KOPT-K1 (cell line): ENCODE measurements around the gene FAM219A.

Source experiments
- H3K27ac ChIP-seq: fragments of 200-600 bp; sonication (generic); 2 replicates; pipeline ENCODE4 v1.5.1; 2016; ENCODE audit warnings: antibody characterized with exemption, mild to moderate bottlenecking, low read depth, low read length; ENCODE audit not compliant: poor library complexity, severe bottlenecking
- H3K36me3 ChIP-seq: fragments of 200-600 bp; sonication (generic); 2 replicates; pipeline ENCODE4 v1.5.1; 2017; ENCODE audit warnings: antibody characterized with exemption, mild to moderate bottlenecking, low read length, moderate library complexity; ENCODE audit not compliant: insufficient read depth
- H3K9me3 ChIP-seq: fragments of 200-600 bp; sonication (generic); 2 replicates; pipeline ENCODE4 v1.5.1; 2017; ENCODE audit warnings: antibody characterized with exemption, low read length, mild to moderate bottlenecking; ENCODE audit not compliant: insufficient read depth, poor library complexity, severe bottlenecking

The FAM219A gene

GRCh38 chr9:34408173-34408572, 50.2 kb downstream of the FAM219A start:
- H3K9me3 ChIP-seq, result no peaks in the 10 kb centered on the region
- H3K36me3 ChIP-seq, result no peaks in the 10 kb centered on the region
- H3K27ac ChIP-seq, result no peak overlapping the region

DNA sequence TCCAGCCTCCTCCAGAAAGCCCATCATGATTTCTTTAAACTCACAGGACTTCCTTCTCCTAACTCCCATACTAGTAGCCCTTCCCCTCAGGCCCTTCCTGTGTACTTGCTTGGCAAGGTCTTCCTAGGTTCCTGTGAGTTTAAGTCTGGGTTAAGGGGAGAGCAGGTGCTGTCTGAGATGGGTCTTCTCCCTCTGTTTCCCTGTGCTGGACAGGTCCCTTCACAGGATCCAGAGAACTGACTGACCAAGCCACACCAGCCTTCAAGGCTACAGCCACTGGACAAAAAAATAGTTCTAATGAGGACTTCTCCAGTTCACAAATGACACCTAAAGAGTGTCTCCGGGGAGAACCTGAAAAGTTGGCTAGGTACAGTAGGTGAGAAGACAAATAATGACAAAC, 52.2 kb downstream of the FAM219A start:
- no peaks in the 10 kb centered on the region for H3K9me3 ChIP-seq
- H3K27ac ChIP-seq, result no peak overlapping the region

DNA sequence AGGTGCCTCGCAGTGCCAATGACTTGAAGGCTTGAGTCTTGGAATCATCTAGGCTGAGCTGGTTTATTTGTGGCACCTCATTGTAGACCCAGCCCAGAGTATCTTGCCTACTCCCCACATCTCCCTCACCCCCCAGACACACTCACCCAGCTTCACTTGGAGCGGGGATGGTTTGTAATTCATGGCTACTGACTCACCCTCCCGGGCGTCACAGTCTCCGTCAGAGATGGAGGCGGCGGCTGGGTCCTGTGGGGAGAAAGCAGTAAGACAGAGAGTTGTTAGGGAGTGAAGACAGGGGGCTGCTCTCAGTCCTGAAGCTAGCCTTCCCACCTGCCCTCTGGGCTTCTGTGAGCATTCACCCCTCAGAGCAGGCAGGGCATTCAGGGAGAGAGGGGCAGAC, 52.7 kb downstream of the FAM219A start:
- Histone ChIP-seq H3K36me3 (no peaks in the 10 kb centered on the region), H3K27ac (no peak overlapping the region), H3K9me3 (no peaks in the 10 kb centered on the region)

More for the DNA sequence above, 52.2 kb downstream of the FAM219A start:
- H3K36me3 ChIP-seq, result no peaks in the 10 kb centered on the region

- no peaks in the 10 kb centered on the region for H3K36me3 ChIP-seq
- no peak overlapping the region for H3K27ac ChIP-seq
- no peaks in the 10 kb centered on the region for H3K9me3 ChIP-seq
Observed at GRCh38 chr9:34403554-34404380, 54.6 kb downstream of the FAM219A start.

DNA sequence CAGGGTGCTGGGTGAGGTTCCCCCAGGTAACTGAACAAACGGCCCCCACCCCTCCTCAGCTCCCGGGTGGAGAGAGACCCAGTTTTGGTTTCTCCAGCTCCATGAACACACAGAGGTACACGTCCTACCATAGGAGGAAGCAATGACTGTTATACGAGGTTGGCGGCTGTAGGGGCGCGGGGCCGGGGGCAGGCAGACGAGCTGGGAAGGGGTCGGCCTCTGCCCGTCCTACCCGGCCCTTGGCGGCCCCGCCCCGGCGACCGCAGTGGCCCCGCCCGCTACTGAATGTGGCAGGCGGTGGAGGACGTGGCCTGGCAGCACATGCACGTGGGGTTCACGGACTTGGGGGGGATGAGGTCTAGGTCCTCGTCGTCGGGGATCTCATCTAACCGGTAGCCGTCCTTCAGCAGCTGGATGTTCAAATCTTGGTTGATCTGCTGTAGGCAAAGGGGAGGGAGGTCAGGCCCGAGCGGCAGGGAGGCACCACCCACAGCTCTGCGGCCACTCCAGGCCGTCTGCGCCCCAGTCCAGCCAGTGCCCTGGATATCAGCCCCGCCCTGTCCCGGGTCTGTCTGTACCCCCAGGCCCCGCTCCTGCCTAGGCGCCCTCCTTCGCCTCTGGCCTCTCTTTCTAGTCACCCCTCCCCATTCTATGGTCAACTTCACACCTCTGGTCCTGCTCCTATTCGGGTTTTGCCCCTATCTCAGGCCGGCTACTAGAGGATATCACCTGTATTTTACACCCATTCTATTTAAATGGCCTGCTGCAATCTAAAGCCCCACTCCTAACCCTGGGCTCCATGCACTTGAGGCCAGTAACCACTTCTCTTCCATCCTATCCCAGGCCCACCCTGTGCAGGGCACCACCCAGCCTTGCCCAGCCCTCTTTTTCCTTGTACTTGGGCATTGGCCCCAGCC, 57.4 kb downstream of the FAM219A start:
- Histone ChIP-seq H3K36me3 (no peaks in the 10 kb centered on the region), H3K9me3 (no peaks in the 10 kb centered on the region), H3K27ac (no peak overlapping the region)

GRCh38 chr9:34400275-34400674, 58.1 kb downstream of the FAM219A start:
- Histone ChIP-seq H3K9me3 (no peaks in the 10 kb centered on the region), H3K36me3 (no peaks in the 10 kb centered on the region), H3K27ac (no peak overlapping the region)

DNA sequence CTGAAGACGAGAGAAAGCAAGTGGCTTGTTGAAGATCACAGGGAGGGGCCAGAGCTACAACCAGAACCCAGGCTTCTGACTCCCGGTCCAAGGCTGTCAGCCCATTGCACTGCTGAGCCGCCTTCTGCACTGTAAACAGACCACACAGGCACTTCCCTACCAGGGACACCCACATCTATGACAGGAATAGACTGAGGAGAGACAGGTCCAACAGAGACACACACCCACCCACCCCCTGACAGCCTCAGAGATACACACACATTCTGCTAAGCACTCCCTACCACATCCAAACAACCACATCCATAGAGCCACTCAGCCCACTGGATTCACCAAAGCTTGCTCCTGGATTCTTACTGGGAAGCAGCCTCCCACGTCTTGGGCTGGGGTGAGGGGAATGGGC, 58.6 kb downstream of the FAM219A start:
- Histone ChIP-seq H3K27ac (no peak overlapping the region), H3K36me3 (no peaks in the 10 kb centered on the region)

GRCh38 chr9:34398875-34399274, 59.5 kb downstream of the FAM219A start:
- Histone ChIP-seq H3K27ac (no peak overlapping the region), H3K36me3 (no peaks in the 10 kb centered on the region), H3K9me3 (no peaks in the 10 kb centered on the region)

More for the DNA sequence above, 58.6 kb downstream of the FAM219A start:
- H3K9me3 ChIP-seq, result no peaks in the 10 kb centered on the region

GRCh38 chr9:34396276-34397214, 61.8 kb downstream of the FAM219A start:
- Histone ChIP-seq H3K36me3 (no peaks in the 10 kb centered on the region), H3K27ac (no peak overlapping the region), H3K9me3 (no peaks in the 10 kb centered on the region)

- H3K9me3 ChIP-seq, result no peaks in the 10 kb centered on the region
- H3K27ac ChIP-seq, result no peak overlapping the region
- H3K36me3 ChIP-seq, result no peaks in the 10 kb centered on the region
Observed at GRCh38 chr9:34392511-34392910, 65.9 kb downstream of the FAM219A start.

DNA sequence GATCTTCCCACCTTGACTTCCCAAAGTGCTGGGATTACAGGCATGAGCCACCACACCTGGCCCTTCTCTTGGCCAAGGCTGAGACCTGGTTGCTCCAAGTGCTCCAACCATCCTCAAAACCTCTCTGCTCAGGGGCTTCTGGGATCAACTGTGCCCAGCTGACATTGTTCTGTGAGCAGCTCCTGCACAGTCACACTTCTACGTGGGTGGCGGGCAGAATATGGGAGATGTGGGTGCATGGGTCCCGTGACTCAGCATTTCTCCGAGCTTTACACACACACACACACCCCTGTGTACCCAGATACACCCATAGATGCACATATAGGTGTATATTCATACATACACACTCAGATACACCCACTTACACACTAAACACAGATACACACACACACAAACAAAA, 71.1 kb downstream of the FAM219A start:
- no peaks in the 10 kb centered on the region for H3K36me3 ChIP-seq
- no peak overlapping the region for H3K27ac ChIP-seq
- no peaks in the 10 kb centered on the region for H3K9me3 ChIP-seq

- no peaks in the 10 kb centered on the region for H3K36me3 ChIP-seq
- H3K9me3 ChIP-seq, result no peaks in the 10 kb centered on the region
- no peak overlapping the region for H3K27ac ChIP-seq
Observed at GRCh38 chr9:34386656-34387055, 71.7 kb downstream of the FAM219A start.

- Histone ChIP-seq H3K9me3 (no peaks in the 10 kb centered on the region), H3K36me3 (no peaks in the 10 kb centered on the region), H3K27ac (no peak overlapping the region)
Observed at GRCh38 chr9:34385561-34386230, 72.7 kb downstream of the FAM219A start.
